Measurements from ENCODE around the gene TRO. TPM values are rescaled to one million over a fixed set of nuclear protein-coding genes. Genes with fewer than 3 reads are reported as not detected.
A peak's percentile ranks its signal among the peaks of the same experiment; 100 is the strongest.

The TRO gene
- total and polyA plus RNA-seq, 9 of the 15 experiments (the other 6 are each of a cell fraction or from before 2014, with no cell fraction given) = 0.18 to 1.7 (median 0.41) TPM

DNA sequence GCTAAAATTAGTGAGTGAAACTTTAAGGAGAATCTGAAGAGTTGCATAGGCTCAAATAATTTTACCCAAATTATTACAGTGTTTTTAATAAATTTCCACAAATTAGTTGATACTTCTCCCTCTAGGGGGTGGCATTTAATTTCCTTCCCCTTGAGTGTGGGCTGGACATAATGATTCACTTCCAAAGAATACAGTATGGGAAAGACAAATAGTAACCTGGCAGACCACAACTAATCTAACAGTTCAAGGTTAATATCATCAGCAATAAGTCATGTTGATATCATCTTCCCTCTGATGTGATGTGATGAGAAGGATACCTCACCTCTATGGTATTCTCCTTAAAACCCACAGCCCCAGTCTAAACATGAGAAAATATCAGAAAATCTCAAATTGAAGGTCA, 57.8 kb downstream of the TRO start:
- no peak for DNase-seq (ENCODE audit: extremely low read depth in 1 of 4, low spot score in 3 of 4)
- FAIRE-seq = no peak
- no peak overlapping the region for H3K4me2 ChIP-seq (ENCODE audit: insufficient read depth, low read length)
- BruUV-seq (replicated peaks) = no TSS peak
- H3K27ac ChIP-seq (ENCODE audit: extremely low read depth, low read depth, low read length) = no peak overlapping the region
- CTCF ChIA-PET (ENCODE audit: low intra/inter-chr PET ratio) = no interaction called here
- H3K79me2 ChIP-seq (ENCODE audit: control insufficient read depth, insufficient read depth, low read length) = no peaks in the 10 kb centered on the region
- in situ Hi-C loops (cut with MboI) (no loop called here), intact Hi-C loops (cut with micrococcal nuclease) (no loop called here)
- no peak for TF ChIP-seq ZNF79 (CRISPR knock-in tag; IDR thresholded peaks at IDR 0.05; ENCODE audit: low read depth)
- TF ChIP-seq, protein P1, sequence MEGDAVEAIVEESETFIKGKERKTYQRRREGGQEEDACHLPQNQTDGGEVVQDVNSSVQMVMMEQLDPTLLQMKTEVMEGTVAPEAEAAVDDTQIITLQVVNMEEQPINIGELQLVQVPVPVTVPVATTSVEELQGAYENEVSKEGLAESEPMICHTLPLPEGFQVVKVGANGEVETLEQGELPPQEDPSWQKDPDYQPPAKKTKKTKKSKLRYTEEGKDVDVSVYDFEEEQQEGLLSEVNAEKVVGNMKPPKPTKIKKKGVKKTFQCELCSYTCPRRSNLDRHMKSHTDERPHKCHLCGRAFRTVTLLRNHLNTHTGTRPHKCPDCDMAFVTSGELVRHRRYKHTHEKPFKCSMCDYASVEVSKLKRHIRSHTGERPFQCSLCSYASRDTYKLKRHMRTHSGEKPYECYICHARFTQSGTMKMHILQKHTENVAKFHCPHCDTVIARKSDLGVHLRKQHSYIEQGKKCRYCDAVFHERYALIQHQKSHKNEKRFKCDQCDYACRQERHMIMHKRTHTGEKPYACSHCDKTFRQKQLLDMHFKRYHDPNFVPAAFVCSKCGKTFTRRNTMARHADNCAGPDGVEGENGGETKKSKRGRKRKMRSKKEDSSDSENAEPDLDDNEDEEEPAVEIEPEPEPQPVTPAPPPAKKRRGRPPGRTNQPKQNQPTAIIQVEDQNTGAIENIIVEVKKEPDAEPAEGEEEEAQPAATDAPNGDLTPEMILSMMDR (IDR thresholded peaks at IDR 0.05 in 2 of 3, conservative IDR thresholded peaks at IDR 0.05 in 1 of 3; ENCODE audit: insufficient read depth in 2 of 3, low read depth in 1 of 3, low read length in 3 of 3) = peak in 1 of 3 experiments; percentile 5; a peak in 1 of 6 replicates
- H3K36me3 ChIP-seq (ENCODE audit: control insufficient read depth, insufficient read depth, low read length) = no peaks in the 10 kb centered on the region
- no peaks in the 10 kb centered on the region for H4K20me1 ChIP-seq (replicated peaks; ENCODE audit: control insufficient read depth, insufficient read depth, low read length)
- POLR2A ChIA-PET = no interaction called here
- H2AFZ ChIP-seq (ENCODE audit: low read depth, low read length) = no peak overlapping the region
- H3K27me3 ChIP-seq (ENCODE audit: control insufficient read depth in 2 of 2, insufficient read depth in 2 of 2, low read length in 2 of 2) = no peaks in the 10 kb centered on the region
- ATAC-seq = no peak
- no peak overlapping the region for H3K9ac ChIP-seq (ENCODE audit: insufficient read depth in 1 of 2, low read depth in 2 of 2, low read length in 2 of 2)
- no peaks in the 10 kb centered on the region for H3K9me3 ChIP-seq (replicated peaks; ENCODE audit: control insufficient read depth, insufficient read depth, low read depth, low read length)
- no peaks in the 10 kb centered on the region for H3K9me1 ChIP-seq (ENCODE audit: control insufficient read depth, insufficient read depth, low read length)
- H3K4me3 ChIP-seq = no peak overlapping the region
- H3K4me1 ChIP-seq (replicated peaks in 1 of 2; ENCODE audit: control insufficient read depth in 2 of 2, insufficient read depth in 2 of 2, low read length in 2 of 2) = no peaks in the 10 kb centered on the region

DNA sequence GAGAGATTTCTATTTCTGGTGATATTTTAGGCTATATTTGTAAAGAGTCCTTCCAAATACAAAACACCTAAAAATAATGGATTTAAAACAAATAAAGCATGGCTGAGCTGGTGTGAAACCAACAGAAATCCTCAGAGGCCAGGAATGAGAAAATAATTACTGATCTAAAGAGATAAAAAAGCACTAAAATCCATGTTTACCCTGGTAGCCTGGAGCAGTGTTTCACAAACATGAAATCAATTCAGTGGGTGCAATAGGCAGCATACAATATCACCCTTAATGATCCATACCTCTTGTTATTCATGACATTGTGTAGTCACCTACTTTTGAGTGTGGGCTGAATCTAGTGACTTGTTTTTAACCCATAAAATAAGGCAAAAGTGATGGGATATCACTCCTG, 58.8 kb downstream of the TRO start:
- Histone ChIP-seq H3K4me1 (replicated peaks in 1 of 2; ENCODE audit: control insufficient read depth in 2 of 2, insufficient read depth in 2 of 2, low read length in 2 of 2) (no peaks in the 10 kb centered on the region), H3K9me1 (ENCODE audit: control insufficient read depth, insufficient read depth, low read length) (no peaks in the 10 kb centered on the region), H3K9ac (ENCODE audit: insufficient read depth in 1 of 2, low read depth in 2 of 2, low read length in 2 of 2) (no peak overlapping the region), H4K20me1 (replicated peaks; ENCODE audit: control insufficient read depth, insufficient read depth, low read length) (no peaks in the 10 kb centered on the region), H3K27ac (ENCODE audit: extremely low read depth, low read depth, low read length) (no peak overlapping the region), H3K9me3 (replicated peaks; ENCODE audit: control insufficient read depth, insufficient read depth, low read depth, low read length) (no peaks in the 10 kb centered on the region), H3K36me3 (ENCODE audit: control insufficient read depth, insufficient read depth, low read length) (no peaks in the 10 kb centered on the region), H3K27me3 (ENCODE audit: control insufficient read depth in 2 of 2, insufficient read depth in 2 of 2, low read length in 2 of 2) (no peaks in the 10 kb centered on the region), H3K4me2 (ENCODE audit: insufficient read depth, low read length) (no peak overlapping the region), H3K4me3 (no peak overlapping the region), H2AFZ (ENCODE audit: low read depth, low read length) (0 out of 2 replicates have a peak overlapping the region, but pooled peaks have one; percentile 10), H3K79me2 (ENCODE audit: control insufficient read depth, insufficient read depth, low read length) (no peaks in the 10 kb centered on the region)
- intact Hi-C loops (cut with micrococcal nuclease) (no loop called here), in situ Hi-C loops (cut with MboI) (no loop called here)
- no peak for ATAC-seq
- CTCF ChIA-PET (ENCODE audit: low intra/inter-chr PET ratio) = no interaction called here
- FAIRE-seq = no peak
- BruUV-seq (replicated peaks) = no TSS peak
- DNase-seq (ENCODE audit: extremely low read depth in 1 of 4, low spot score in 3 of 4) = no peak
- TF ChIP-seq, protein P2, sequence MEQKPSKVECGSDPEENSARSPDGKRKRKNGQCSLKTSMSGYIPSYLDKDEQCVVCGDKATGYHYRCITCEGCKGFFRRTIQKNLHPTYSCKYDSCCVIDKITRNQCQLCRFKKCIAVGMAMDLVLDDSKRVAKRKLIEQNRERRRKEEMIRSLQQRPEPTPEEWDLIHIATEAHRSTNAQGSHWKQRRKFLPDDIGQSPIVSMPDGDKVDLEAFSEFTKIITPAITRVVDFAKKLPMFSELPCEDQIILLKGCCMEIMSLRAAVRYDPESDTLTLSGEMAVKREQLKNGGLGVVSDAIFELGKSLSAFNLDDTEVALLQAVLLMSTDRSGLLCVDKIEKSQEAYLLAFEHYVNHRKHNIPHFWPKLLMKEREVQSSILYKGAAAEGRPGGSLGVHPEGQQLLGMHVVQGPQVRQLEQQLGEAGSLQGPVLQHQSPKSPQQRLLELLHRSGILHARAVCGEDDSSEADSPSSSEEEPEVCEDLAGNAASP (IDR thresholded peaks at IDR 0.05) = no peak
- TF ChIP-seq, protein P3, sequence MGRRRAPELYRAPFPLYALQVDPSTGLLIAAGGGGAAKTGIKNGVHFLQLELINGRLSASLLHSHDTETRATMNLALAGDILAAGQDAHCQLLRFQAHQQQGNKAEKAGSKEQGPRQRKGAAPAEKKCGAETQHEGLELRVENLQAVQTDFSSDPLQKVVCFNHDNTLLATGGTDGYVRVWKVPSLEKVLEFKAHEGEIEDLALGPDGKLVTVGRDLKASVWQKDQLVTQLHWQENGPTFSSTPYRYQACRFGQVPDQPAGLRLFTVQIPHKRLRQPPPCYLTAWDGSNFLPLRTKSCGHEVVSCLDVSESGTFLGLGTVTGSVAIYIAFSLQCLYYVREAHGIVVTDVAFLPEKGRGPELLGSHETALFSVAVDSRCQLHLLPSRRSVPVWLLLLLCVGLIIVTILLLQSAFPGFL (CRISPR knock-in tag; IDR thresholded peaks at IDR 0.05) = no peak
- TF ChIP-seq WHSC1 (IDR thresholded peaks at IDR 0.05; ENCODE audit: low read length) (no peak), TGIF2 (CRISPR knock-in tag; IDR thresholded peaks at IDR 0.05) (no peak), HNRNPL (IDR thresholded peaks at IDR 0.05; ENCODE audit: low read depth, low read length) (no peak), BDP1 (IDR thresholded peaks at IDR 0.05; ENCODE audit: insufficient read depth, insufficient read length) (no peak)
- TF ChIP-seq, protein P4, sequence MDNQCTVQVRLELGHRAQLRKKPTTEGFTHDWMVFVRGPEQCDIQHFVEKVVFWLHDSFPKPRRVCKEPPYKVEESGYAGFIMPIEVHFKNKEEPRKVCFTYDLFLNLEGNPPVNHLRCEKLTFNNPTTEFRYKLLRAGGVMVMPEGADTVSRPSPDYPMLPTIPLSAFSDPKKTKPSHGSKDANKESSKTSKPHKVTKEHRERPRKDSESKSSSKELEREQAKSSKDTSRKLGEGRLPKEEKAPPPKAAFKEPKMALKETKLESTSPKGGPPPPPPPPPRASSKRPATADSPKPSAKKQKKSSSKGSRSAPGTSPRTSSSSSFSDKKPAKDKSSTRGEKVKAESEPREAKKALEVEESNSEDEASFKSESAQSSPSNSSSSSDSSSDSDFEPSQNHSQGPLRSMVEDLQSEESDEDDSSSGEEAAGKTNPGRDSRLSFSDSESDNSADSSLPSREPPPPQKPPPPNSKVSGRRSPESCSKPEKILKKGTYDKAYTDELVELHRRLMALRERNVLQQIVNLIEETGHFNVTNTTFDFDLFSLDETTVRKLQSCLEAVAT (IDR thresholded peaks at IDR 0.05) = no peak
- POLR2A ChIA-PET = no interaction called here

Measured in K562 (cell line).